T-cell (primary cell): ENCODE results near the gene IFIT1B. TPM values are rescaled to one million over a fixed set of nuclear protein-coding genes. Genes with fewer than 3 reads are reported as not detected.

Experiments
- ATAC-seq, 4 experiments: fragments of 200-7000 bp in 3 of 4; fragments of 150-1000 bp in 1 of 4; cut with Tn5 transposase; replicated peaks in 1 of 4; 1 replicate in 3 of 4; 2 replicates in 1 of 4; pipeline ENCODE4 v1.10.0; 2021; ENCODE audit warnings: moderate library complexity in 3 of 4, mild to moderate bottlenecking in 2 of 4, moderate number of reproducible peaks in 1 of 4
- CTCF ChIA-PET, 2 donors: fragments of 300-600 bp; sonication (Branson Sonifier 250); formaldehyde crosslinking; loops; one replicate each; lab custom pipeline; 2022; ENCODE audit warnings: antibody characterized with exemption in 2 of 2; lab: Charles Lee
- POLR2A ChIA-PET, 2 donors: fragments of 300-600 bp; sonication (Branson Sonifier 250); formaldehyde crosslinking; loops; one replicate each; lab custom pipeline; 2022; ENCODE audit warnings: antibody characterized with exemption in 2 of 2; lab: Charles Lee
- DNase-seq, 35 experiments: peaks; one replicate each; pipeline versions ENCODE4 v3.0.0 to v3.0.0-alpha.2; 2013 to 2023
- H3K27ac ChIP-seq: one replicate; pipeline ENCODE4 v1.5.1; 2013; ENCODE audit warnings: low read length
- H3K27me3 ChIP-seq, 2 experiments: replicated peaks in 1 of 2; 1 replicate in 1 of 2; 2 replicates in 1 of 2; pipeline versions ENCODE4 v1.6.1 to v1.7.0; 2013; ENCODE audit warnings: low read length in 1 of 2, mixed read lengths in 1 of 2; ENCODE audit not compliant: control insufficient read depth in 2 of 2, insufficient read depth in 2 of 2; ENCODE audit errors: extremely low read depth in 1 of 2
- H3K36me3 ChIP-seq, 2 donors: 1 replicate in 1 of 2; 2 replicates in 1 of 2; pipeline versions ENCODE4 v1.6.1 to v1.7.0; 2013; ENCODE audit warnings: low read length in 1 of 2; ENCODE audit not compliant: control insufficient read depth in 2 of 2, insufficient read depth in 1 of 2; ENCODE audit errors: extremely low read depth in 1 of 2
- H3K4me1 ChIP-seq, 2 experiments: 1 replicate in 1 of 2; 2 replicates in 1 of 2; pipeline versions ENCODE4 v1.6.1 to v1.7.0; 2013; ENCODE audit warnings: low read length in 2 of 2, mixed read lengths in 1 of 2; ENCODE audit not compliant: insufficient read depth in 2 of 2, control insufficient read depth in 1 of 2; ENCODE audit errors: extremely low read depth in 1 of 2
- H3K4me3 ChIP-seq, 2 donors: 1 replicate in 1 of 2; 2 replicates in 1 of 2; pipeline versions ENCODE4 v1.5.1 to v1.7.0; 2013; ENCODE audit warnings: mild to moderate bottlenecking in 2 of 2, low read length in 1 of 2, moderate library complexity in 1 of 2; ENCODE audit not compliant: control insufficient read depth in 1 of 2; ENCODE audit errors: extremely low read depth in 1 of 2
- H3K9me3 ChIP-seq: 2 replicates; pipeline ENCODE4 v1.7.0; 2013
- H3K27ac Mint-ChIP-seq, 2 donors: one replicate each; pipeline ENCODE4 v1.8.0; 2020 to 2021; ENCODE audit warnings: mild to moderate bottlenecking in 2 of 2, mixed read lengths in 2 of 2
- H3K27me3 Mint-ChIP-seq, 2 donors: one replicate each; pipeline ENCODE4 v1.8.0; 2021 to 2022; ENCODE audit warnings: mixed read lengths in 2 of 2
- H3K36me3 Mint-ChIP-seq: one replicate; pipeline ENCODE4 v1.8.0; 2021; ENCODE audit warnings: mixed read lengths
- H3K4me1 Mint-ChIP-seq, 3 donors: one replicate each; pipeline ENCODE4 v1.8.0; 2020 to 2022; ENCODE audit warnings: mixed read lengths in 3 of 3, mild to moderate bottlenecking in 1 of 3
- H3K4me3 Mint-ChIP-seq, 3 donors: one replicate each; pipeline ENCODE4 v1.8.0; 2020 to 2022; ENCODE audit warnings: mild to moderate bottlenecking in 3 of 3, mixed read lengths in 3 of 3, moderate library complexity in 3 of 3
- H3K9me3 Mint-ChIP-seq, 3 donors: one replicate each; pipeline ENCODE4 v1.8.0; 2020 to 2022; ENCODE audit warnings: mixed read lengths in 3 of 3
- WGBS: methylation state at CpG from one replicate; pipeline ENCODE4 v1.1.5; 2013; ENCODE audit warnings: missing lambda C conversion rate; ENCODE audit not compliant: insufficient coverage; 5-methylcytosine and 5-hydroxymethylcytosine counted together
- total RNA-seq, 35 experiments: library from RNA in 6 of 35; stranded (reverse) in 6 of 35; fragments of 120-200 nt in 1 of 35; gene quantifications; one replicate each; pipeline versions ENCODE4 v1.2.1 to v1.2.4 and lab custom pipeline; 2013 to 2026

IFIT1B gene
- total RNA-seq, 5 donors from 2014 or later (not counting 1 experiment from before 2014, with no cell fraction given) = not detected

DNA sequence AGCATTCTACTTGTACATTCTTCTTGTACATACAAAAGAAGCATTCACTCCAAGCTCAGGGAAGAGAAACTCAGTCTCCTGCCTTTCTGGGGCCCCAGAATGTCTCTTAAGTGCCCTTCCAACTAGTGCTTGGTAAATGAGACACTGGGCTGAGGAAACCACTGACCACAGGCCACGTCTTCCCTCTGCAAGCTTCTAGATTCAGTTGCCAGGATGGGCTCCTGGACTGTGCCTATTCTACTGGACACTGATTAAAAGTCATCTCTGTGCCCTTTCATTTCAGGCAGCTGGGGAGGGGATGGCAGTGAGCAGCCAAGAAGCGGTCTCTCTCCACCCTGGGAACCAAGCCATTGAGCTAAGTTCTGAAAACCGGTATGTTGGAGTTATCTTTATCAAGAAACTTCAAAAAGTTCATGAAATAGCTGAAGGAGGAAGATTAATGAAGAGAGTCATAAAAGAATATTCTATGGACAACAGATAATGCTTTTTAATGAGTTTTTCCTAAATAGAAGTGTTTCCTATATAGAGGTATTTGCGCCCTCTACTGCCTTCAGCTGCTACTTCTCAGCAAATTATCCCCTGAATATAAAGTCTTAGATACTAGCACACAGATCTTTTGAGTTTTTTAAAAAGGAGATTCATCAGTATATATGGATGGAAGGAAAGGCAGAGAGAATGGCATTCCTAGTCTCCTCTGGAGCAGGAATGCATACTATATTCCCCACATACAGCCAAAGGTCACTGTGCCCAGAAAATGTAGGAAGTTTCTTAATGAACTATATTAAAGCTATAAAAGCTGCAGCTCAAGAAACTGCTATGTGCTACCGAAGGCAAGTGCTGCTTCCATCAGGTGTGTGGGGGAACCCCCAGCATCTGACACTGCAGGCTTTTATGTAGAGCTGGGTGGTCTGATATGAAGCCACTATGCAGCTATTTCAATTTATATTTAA is 8.4 kb upstream of the IFIT1B start:
- no peaks in the 10 kb centered on the region for H3K9me3 ChIP-seq
- 50% methylated on average over 1 of the region's 5 CpGs for WGBS
- peaks cover 0 to 8% of the 10 kb centered on the region in 2 experiments for H3K4me1 ChIP-seq
- H3K36me3 Mint-ChIP-seq = no peaks in the 10 kb centered on the region
- no peaks in the 10 kb centered on the region for H3K9me3 Mint-ChIP-seq
- no peak overlapping the region for H3K27ac Mint-ChIP-seq
- no peak overlapping the region for H3K4me3 ChIP-seq
- CTCF ChIA-PET = interaction anchor here (0.5 to 1.7 kb wide), 24 partner anchors 9 to 1484 kb away, joined by 3 to 9 read pairs (median 3); partner anchors contain the start of genes IFIT1 (in 2 of the 2), LIPA (in 2 of the 2), IFIT2 (in 1 of the 2) and IFIT3 (in 1 of the 2)
- no peaks in the 10 kb centered on the region for H3K27me3 ChIP-seq
- peaks cover 0 to 20% of the 10 kb centered on the region in 2 donors for H3K27me3 Mint-ChIP-seq
- ATAC-seq (peak in 1 of 4 experiments; percentile 60), DNase-seq (peak in 11 of 35 experiments; percentile 2 to 51 (median 10))
- H3K36me3 ChIP-seq = no peaks in the 10 kb centered on the region
- POLR2A ChIA-PET = interaction anchor here (0.5 to 0.7 kb wide), 5 partner anchors 14 to 352 kb away, joined by 3 to 6 read pairs (median 3); no protein-coding TSS in a partner anchor
- H3K4me1 Mint-ChIP-seq = peaks cover 12 to 21% (median 13%) of the 10 kb centered on the region in 3 donors
- no peak overlapping the region for H3K4me3 Mint-ChIP-seq
- no peak overlapping the region for H3K27ac ChIP-seq

DNA sequence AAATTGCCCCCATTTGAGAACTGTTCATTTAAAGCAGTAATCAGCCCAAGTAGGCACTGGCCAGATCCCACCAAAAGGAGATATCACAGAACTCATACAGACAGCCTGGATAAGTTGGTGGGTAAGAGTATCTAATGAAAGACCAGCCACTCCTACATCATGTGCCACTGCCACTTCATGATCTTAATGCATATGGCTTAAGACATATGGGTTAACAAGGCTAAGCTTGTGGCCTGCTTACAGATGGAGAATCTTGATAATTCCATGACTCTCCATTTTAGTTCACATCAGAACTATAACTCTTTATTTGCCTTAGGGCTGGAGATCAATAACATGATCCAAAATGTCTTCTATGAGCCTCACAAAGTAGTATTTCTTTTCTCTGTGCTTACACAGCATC is 6.8 kb upstream of the IFIT1B start:
- no peak overlapping the region for H3K27ac Mint-ChIP-seq
- no peak overlapping the region for H3K4me3 ChIP-seq
- CTCF ChIA-PET = interaction anchor here (0.6 kb wide), 2 partner anchors 16 to 439 kb away, joined by 3 to 5 read pairs; no protein-coding TSS in a partner anchor
- H3K36me3 Mint-ChIP-seq = no peaks in the 10 kb centered on the region
- no peaks in the 10 kb centered on the region for H3K9me3 ChIP-seq
- ATAC-seq (no peak), DNase-seq (no peak)
- no peaks in the 10 kb centered on the region for H3K36me3 ChIP-seq
- peaks cover 0 to 20% of the 10 kb centered on the region in 2 donors for H3K27me3 Mint-ChIP-seq
- H3K27me3 ChIP-seq = peaks cover 0 to 3% of the 10 kb centered on the region in 2 experiments
- H3K27ac ChIP-seq = no peak overlapping the region
- H3K4me3 Mint-ChIP-seq = no peak overlapping the region
- peaks cover 11 to 17% (median 13%) of the 10 kb centered on the region in 3 donors for H3K4me1 Mint-ChIP-seq
- H3K4me1 ChIP-seq = peaks cover 0 to 8% of the 10 kb centered on the region in 2 experiments
- POLR2A ChIA-PET = no interaction called here
- H3K9me3 Mint-ChIP-seq = no peaks in the 10 kb centered on the region

DNA sequence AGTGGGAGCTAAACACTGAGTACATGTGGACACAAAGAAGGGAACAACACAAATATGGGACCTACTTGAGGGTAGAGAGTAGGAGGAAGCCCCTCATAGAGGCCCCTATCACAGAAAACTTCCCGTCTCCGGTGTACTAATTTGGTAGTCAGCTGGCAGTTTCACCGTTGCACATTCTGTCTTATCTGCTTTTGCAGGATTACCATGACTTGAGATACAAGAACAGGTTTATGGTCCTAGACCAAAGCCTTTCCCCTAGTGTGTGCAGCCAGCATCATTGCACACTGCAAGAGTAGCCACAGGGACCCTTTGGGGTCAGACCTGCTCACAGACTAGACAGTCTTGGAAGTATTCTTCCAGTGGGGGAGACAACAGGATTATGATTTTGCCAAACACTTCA is 5.9 kb upstream of the IFIT1B start:
- POLR2A ChIA-PET = no interaction called here

DNA sequence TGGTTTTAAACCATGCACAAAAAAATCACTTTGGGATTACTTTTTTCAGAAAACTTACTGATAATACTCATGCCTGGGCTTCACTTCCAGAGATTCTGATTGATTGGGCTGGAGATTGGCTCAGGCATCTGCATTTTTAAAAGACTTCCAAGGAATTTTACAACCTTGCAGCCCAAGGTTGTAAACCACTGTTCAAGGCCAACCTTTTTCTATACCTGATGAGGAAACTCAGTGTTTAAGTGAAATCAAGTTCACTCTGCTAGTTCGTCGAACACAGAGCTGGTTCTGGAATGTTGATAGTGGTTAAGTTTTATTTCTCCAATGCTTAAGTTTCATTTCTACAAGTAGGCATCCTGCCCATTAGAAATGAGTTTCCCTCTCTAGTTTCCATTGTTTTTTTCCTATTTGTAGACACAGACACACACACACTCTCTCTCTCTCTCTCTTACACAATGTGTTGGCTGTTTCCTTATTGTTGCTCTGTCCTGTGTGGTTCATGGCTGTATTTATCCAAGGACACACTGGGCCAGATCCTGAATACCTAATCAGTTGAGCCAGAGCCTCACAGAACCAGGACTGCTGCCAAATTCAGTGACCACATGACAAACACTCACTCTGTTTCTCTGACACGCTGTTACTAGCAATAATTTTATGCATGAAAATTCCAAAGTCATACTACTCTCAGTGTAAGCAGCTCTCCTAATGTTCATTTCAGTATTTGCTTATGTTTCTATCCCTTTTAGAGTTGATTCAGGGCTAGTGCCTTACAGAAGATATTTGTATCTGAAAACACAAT is 3.7 kb upstream of the IFIT1B start:
- Mint-ChIP-seq H3K27ac (no peak overlapping the region), H3K4me3 (no peak overlapping the region), H3K9me3 (no peaks in the 10 kb centered on the region), H3K27me3 (peaks cover 0 to 20% of the 10 kb centered on the region in 2 donors), H3K4me1 (peaks cover 2 to 12% (median 4%) of the 10 kb centered on the region in 3 donors), H3K36me3 (peaks cover 3% of the 10 kb centered on the region)
- no peak overlapping the region for H3K4me3 ChIP-seq
- ChIA-PET POLR2A (no interaction called here), CTCF (no interaction called here)
- peaks cover 0 to 3% of the 10 kb centered on the region in 2 experiments for H3K27me3 ChIP-seq
- peaks cover 0 to 2% of the 10 kb centered on the region in 2 experiments for H3K4me1 ChIP-seq
- H3K27ac ChIP-seq = no peak overlapping the region
- WGBS = 80% methylated on average over 2 of the region's 3 CpGs
- no peaks in the 10 kb centered on the region for H3K36me3 ChIP-seq
- ATAC-seq = no peak
- H3K9me3 ChIP-seq = no peaks in the 10 kb centered on the region
- no peak for DNase-seq

More for the DNA sequence above, 5.9 kb upstream of the IFIT1B start:
- ATAC-seq (no peak), DNase-seq (no peak)
- no peak overlapping the region for H3K27ac Mint-ChIP-seq
- H3K36me3 ChIP-seq = no peaks in the 10 kb centered on the region
- H3K4me3 Mint-ChIP-seq = no peak overlapping the region
- H3K27me3 ChIP-seq = peaks cover 0 to 3% of the 10 kb centered on the region in 2 experiments
- H3K9me3 Mint-ChIP-seq = no peaks in the 10 kb centered on the region
- H3K4me3 ChIP-seq = no peak overlapping the region
- H3K4me1 ChIP-seq = peaks cover 0 to 8% of the 10 kb centered on the region in 2 experiments
- H3K9me3 ChIP-seq = no peaks in the 10 kb centered on the region
- H3K27me3 Mint-ChIP-seq = peaks cover 0 to 20% of the 10 kb centered on the region in 2 donors
- 90% methylated on average over 3 of the region's 3 CpGs for WGBS
- no peaks in the 10 kb centered on the region for H3K36me3 Mint-ChIP-seq
- H3K27ac ChIP-seq = no peak overlapping the region
- CTCF ChIA-PET = no interaction called here
- peaks cover 11 to 15% (median 13%) of the 10 kb centered on the region in 3 donors for H3K4me1 Mint-ChIP-seq

DNA sequence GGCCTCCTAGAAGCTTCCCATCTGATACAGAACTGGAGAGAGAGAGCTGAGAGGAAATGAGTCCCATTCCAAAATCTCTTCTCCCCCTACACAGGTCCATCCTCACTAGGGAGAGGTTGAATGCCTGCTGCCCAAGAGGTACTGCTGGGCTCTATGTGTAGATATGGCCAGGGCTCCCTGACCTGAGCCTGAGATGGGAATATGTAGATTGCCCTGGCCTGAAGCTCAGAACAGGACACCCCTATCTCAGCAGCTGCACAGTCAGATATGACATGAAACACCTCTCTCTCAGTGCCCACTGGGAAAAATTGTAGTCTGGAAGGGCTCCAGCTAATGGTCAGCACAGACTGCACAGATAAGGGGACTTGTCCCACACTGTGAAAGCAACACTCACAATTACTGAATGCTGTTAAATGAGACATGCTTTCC is 3.1 kb upstream of the IFIT1B start:
- H3K27ac ChIP-seq = no peak overlapping the region
- peaks cover 0 to 6% (median 0%) of the 10 kb centered on the region in 3 donors for H3K4me1 Mint-ChIP-seq
- H3K36me3 ChIP-seq = no peaks in the 10 kb centered on the region
- CTCF ChIA-PET = no interaction called here
- ATAC-seq (no peak), DNase-seq (no peak)
- peaks cover 3% of the 10 kb centered on the region for H3K36me3 Mint-ChIP-seq
- H3K27me3 Mint-ChIP-seq = peaks cover 0 to 20% of the 10 kb centered on the region in 2 donors
- H3K4me3 Mint-ChIP-seq = no peak overlapping the region
- no peak overlapping the region for H3K4me3 ChIP-seq
- no peaks in the 10 kb centered on the region for H3K9me3 ChIP-seq
- H3K27ac Mint-ChIP-seq = no peak overlapping the region
- no peaks in the 10 kb centered on the region for H3K4me1 ChIP-seq
- POLR2A ChIA-PET = no interaction called here
- no peaks in the 10 kb centered on the region for H3K9me3 Mint-ChIP-seq
- peaks cover 0 to 3% of the 10 kb centered on the region in 2 experiments for H3K27me3 ChIP-seq

DNA sequence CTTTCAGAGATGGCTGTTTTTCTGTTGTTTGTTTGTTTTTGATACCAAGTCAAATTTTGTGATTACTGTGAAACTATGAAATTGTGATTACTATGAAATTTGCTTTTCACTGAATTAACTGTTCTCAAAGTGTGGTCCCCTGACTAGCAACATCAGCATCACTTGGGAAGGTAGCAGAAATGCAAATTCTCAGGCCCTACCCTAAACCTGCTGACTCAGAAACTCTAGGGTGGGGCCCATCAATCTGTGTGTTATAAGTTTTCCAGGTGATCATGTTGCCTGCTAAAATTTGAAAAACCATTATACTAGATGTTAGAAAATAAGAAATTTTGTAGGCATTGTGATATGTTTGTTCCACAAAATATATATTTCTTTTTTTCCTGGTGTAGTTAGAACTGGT is 1.2 kb downstream of the IFIT1B start:
- no peak for ATAC-seq
- H3K27ac Mint-ChIP-seq = no peak overlapping the region
- H3K27me3 Mint-ChIP-seq = peaks cover 0 to 3% of the 10 kb centered on the region in 2 donors
- no peak overlapping the region for H3K4me3 Mint-ChIP-seq
- Histone ChIP-seq H3K27ac (no peak overlapping the region), H3K27me3 (peaks cover 0 to 3% of the 10 kb centered on the region in 2 experiments), H3K36me3 (no peaks in the 10 kb centered on the region), H3K9me3 (no peaks in the 10 kb centered on the region), H3K4me3 (no peak overlapping the region), H3K4me1 (no peaks in the 10 kb centered on the region)
- H3K36me3 Mint-ChIP-seq = peaks cover 3% of the 10 kb centered on the region
- H3K4me1 Mint-ChIP-seq = peaks cover 0 to 4% (median 0%) of the 10 kb centered on the region in 3 donors
- ChIA-PET POLR2A (no interaction called here), CTCF (interaction anchor here (0.5 to 1.7 kb wide), 4 partner anchors 9 to 951 kb away, joined by 3 to 5 read pairs (median 4); partner anchors contain the start of gene IFIT1 (in 1 of the 2))
- no peak for DNase-seq
- no peaks in the 10 kb centered on the region for H3K9me3 Mint-ChIP-seq
